Right kidney (tissue), 1 donor: ENCODE results near the gene CUX1.
A peak's percentile ranks its signal among the peaks of the same experiment; 100 is the strongest.

ENCODE experiments used
- DNase-seq: peaks from one replicate; pipeline ENCODE4 v3.0.0-alpha.2; 2016

The CUX1 gene

DNA sequence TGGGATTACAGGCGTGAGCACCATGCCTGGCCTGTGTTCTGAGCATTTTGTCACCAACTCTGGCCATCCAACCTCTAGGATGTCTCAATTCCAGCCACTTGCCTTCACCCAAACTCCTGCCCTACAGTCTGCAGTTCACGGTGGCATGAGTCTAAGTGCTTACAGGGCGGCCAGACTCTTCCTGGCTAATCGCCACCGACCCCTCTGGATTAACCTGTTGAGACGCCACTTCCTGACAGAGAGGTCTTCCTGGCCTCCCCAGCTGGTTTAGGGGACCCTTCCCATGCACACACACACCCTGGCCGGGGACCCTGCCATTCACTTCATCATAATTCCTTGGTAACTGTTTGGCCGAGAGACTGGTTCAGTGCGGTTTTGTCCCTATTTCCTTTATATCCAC lies 257.7 kb downstream of the CUX1 start:
- no peak for DNase-seq

DNA sequence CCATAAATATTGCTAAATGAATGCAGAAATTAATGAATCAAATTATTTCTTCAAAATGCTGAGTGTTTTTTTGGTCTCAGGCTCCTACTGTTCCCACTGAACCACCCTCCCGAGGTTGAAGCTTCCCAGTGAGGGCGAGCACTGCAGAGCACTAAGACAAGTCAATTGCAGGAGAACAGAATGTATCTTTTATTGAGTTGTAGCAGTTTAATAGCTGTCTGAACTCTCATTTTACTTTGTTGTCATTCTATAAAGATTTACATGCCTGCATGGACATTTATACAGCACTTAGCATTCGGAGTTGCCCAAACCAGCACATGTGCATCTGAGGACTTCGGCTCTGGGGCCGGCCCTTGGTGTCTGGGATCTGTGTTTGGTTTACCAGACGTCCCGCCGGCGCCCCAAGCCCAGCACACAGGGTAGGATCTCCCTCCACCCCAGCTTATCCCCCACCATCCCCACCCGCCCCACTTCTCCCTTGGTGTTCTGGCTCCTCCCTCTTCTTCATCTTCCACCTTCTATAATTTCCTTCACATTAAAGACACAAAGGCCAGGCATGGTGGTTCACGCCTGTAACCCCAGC lies 258.2 kb downstream of the CUX1 start:
- no peak for DNase-seq

DNA sequence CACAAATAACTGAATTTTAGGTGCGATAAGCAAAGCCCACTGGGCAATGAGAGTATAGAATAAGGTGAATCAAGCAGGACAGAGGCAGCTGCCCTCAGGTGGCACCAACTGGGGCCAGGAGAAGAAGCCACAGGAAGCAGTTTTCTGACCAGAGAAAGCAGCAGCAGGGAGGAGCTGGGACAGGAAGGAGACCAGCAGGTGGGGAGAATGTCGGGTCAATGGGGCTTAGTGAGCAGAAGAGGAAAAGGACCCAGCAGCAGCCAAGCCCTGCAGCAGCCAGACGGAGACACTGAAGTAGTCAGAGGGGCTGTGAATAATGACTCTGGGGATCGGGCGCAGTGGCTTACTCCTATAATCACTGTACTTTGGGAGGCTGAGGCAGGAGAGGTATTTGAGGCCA lies 259.7 kb downstream of the CUX1 start:
- no peak for DNase-seq

DNA sequence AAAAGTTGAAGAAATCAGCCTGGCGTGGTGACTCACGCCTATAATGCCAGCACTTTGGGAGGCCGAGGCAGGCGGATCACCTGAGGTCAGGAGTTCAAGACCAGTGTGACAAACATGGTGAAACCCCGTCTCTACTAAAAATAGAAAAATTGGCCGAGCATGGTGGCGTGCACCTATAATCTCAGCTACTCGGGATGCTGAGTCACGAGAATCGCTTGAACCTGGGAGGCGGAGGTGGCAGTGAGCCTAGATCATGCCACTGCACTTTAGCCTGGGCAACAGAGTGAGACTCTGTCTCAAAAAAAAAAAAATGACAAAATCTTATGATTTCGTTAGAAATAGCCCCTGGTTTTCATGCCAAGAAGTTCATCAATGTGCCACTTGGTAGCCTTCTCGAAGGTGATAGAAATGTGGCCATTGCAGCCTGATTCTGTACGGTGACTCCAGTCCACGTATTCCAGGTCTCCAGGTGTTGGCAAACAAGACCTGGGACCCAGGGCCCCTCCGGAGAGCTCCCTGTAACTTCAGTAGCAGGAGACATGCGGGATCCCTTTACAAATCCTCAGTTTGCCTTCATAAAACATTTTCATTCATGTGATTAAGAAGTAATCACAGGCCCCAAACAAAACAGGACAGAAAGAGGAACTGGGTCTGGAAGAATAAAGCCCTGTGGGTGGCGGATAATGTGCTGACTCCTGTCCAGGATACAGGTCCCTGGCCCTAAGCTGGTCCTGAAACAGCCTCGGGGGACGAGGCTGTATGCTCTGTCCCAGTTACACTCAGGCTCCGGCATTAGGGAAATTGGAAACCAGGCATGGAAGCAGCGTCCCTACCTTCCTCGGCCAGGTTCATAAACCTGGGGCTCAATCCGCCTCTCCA lies 262.0 kb downstream of the CUX1 start:
- peak; percentile 53 for DNase-seq

DNA sequence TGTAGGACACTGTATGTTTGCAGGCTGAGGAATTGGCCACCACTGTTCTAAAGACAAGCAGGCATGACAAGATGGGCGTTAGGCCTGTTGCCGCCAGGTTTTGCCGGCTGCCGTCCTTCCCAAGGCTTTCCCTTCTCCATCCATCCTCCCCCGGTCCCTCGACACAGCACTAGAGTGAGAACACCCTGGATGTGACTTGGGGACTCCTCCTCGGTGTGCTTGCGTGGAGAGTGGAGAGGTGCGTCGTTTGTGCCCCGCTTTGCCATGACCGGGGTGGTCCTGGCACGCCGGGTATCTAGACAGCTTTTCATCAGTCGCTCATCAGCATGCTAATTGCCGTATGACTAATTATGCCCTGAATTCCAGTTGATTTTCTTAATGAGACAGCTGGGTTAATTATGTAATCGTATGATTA lies 262.6 kb downstream of the CUX1 start:
- DNase-seq = peak; percentile 36

DNA sequence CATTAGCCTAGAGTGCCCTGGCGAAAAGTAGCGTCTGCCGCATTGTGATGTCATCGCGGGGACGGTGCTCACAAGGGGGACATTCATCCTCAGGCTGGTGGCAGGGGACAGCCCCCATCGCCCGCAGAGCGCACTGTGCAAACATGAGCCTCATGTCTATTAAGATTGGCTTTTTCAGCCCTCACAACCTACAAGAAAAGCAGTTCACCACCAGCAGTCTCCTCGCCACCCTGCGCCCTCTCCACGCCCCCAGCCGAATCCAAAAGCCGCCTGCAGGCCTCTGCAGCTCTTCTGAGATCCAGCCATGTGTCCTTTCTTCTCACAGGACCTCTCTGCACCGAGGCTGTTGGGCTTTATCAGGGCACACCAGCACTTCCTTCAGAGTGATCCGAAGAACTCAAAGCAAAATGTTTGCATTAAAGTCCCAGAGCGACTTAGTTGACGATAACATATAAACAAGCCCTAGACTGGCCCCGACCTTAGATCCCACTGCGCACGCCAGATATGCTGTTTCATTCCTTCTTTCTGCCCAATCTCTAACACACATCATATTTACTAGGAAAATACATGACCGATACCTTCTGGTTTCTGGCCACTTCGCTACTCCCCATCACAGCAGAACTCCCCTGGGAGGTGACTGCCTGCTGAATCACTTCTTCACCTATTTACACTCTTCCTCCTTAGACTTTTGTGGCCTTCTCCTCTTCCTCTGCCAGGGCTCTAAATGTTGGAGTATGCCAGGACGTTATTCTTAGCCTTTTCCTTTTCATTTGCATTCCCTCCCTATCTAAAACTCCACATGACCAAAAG lies 263.2 kb downstream of the CUX1 start:
- no peak for DNase-seq

DNA sequence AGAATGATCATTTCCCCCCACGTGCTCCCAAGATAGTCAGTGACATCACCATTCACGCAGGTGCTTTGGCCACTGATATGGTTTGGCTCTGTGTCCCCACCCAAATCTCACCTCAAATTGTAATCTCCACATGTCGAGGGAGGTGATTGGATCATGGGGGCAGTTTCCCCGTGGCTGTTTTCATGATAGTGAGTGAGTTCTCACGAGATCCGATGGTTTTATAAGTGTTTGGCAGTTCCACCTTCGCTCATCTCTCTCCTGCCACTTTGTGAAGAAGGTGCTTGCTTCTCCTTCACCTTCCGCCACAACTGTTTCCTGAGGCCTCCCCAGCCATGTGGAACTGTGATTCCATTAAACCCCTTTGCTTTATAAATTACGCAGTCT lies 263.8 kb downstream of the CUX1 start:
- DNase-seq = no peak

DNA sequence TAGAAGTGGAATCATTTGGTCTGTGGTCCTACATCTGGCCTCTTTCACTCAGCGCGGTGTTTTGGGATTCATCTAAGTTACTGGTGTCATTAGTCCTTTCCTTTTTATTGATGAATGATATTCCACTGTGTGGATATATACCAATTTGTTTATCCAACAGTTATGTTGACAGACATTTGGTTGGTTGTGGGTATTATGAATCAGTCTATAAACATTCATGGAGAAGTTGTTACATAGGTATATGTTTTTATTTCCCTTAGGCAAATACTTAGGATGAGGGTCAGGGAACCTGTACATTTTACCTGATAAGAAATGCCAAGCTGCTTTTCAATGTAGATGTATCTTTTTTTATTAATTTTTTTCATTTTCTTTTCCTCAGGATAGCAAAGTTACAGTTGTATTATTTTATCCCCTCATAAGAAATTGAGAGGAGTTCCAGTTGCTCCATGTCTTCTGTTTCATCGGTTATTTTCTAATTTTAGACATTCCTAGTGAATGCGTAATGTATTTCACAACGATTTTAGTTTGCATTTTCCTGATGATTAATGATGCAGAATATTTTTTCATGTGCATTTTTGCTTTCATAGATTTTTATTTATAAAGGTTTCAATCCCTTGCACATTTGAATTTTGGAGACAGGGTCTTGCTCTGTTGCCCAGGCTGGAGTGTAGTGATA lies 265.4 kb downstream of the CUX1 start:
- DNase-seq = no peak

DNA sequence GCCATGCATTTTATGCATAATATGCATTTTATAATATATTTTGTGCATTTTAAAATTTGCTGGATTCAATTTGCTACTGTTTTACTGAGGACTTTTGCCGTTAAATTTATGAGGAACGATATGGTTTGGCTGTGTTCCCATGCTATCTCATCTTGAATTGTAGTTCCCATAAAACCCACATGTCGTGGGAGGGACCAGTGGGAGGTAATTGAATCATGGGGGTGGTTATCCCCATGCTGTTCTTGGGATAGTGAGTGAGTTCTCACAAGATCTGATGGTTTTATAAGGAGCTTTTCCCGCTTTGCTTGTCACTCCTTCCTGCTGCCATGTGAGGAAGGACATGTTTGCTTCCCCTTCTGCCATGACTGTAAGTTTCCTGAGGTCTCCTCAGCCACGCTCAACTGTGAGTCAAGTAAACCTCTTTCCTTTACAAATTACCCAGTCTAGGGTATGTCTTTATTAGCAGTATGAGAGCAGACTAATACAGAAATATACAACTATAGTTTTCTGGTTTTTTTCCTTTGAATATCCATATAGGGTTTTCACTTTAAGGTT lies 267.9 kb downstream of the CUX1 start:
- DNase-seq = no peak

DNA sequence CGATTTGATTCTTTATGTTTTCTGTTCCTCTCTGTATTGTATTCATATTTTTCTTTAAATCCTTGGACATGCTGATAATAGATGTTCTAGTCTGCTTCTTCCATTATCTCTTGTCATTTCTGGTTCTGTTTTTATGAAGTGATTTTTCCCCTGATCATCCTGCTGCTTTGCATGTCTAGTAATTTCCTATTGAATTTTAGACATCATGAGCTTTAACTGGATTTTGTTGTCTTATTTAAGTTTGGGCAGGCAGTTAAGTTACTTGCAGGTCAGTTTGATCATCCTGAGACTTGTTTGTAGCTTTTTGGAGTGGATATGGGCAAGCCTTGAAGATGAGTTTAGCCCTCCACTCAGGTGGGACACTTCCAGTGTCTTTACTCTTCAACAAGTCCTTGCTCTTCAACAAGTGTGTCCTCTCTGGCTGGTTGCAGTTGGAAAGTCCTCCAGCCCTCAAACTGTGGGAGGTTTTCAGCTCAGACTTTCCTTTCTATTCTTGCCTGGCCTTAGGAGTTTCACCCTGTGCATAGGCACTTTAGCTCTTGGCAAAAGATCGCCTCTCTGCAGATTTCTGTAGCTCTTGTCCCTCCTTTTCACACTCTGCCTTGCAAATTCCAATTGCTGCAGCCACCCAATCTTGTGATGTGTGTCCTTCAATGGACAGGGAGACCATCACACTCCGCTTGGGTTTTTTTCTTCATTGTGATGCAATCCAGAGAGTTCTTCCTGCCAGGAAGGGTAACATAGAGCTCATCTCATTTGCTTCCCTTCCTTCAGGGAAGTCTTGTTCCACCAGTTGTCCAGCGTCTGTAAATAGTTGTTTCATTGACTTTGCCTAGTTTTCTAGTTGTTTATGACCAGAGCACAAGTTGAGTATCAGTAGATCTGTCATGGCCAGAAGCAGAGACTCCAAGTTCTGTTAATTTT lies 272.0 kb downstream of the CUX1 start:
- no peak for DNase-seq

DNA sequence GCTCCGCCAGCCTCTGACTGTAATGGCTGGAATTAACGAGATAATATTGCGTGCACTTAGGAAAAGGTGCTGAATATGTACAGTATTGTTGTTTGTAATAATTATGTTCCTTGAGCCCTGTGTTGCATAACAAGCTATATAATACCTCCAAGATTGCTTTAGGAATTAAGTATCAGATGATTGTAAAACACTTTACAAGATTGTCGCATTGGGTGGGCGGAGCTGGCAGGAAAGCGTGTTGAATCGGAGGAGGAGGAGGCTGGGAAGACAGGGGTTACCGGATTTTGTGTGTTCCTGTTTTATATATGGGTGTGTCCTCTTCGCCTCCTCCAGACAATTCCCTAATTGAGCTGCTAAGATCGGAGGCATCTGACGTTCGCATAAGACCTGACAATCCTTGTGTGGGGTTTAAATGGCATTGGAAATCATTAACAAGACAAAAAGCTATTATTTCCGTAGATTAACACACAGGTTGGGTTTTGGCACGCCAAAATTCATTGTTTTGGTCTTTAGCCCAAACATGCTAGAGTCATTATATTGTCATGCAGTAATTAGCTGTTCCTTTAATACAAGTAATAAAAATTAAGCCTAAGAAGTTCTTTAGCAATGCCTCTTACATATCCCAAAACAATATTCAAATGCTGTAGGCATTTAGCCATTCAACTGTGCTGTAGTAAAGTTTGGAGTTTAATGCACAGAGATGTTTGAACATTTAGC lies 276.3 kb downstream of the CUX1 start:
- no peak for DNase-seq

DNA sequence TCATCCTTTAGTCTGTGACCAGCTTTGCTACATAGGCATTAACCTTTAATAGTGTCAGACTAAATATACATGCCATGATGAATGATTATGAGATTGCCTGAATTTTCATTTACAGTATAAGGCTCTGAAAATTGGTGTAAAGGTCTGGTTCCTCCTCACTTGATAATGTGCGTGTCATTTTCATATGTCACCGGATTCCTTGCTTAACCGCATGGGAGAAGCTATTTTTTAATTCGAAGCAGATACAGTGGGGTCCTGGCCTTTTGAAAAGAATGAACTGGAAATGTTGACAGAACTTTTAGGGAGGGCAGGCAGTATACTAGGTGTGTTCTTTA lies 276.9 kb downstream of the CUX1 start:
- no peak for DNase-seq

DNA sequence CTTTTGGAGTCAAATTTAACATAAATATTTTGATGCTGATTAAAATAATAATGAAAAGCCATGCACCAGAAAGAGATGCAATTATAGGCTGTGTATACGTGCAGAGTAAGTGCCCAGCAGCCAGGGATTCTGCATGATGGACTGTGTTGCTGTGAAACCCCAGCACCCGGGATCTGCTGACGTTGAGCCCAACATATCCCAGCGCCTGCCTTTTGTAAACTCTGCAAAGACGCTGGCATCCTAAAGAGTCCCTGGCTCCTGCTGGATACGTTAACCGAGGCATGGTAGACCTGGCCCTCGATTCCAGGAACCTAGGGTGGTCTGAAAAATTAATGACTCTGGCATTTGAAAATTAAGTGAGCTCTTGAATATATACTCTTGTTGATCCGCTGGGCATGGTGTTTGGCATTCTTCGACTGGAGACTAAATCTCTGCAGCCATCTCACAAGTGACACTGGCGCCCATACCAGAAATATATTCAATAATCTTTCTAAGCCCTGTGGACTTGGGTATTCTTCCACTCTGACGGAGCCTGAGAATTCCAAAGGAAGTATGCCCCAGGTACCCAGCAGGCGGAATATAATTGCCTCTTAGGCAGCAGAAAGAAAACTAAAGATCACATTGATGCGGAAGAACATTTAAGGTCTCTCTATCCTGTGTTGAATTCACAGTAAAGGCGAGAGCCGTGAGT lies 278.0 kb downstream of the CUX1 start:
- DNase-seq = no peak

DNA sequence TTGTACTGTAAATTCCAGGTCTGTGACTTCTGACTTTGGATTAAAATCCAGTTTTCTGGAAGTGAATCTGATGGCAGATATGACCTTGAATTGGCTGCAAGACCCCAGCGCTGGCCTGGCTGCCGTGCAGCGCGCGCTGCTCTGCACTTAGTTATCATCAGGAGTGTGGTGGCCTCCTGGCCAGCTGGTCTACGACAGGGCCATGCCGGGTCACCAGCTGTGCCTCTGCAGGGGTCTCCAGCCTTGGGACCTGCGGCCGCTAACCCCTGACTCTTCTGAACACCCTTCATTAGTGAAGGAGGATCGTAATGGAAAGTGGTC lies 278.5 kb downstream of the CUX1 start:
- DNase-seq = no peak

DNA sequence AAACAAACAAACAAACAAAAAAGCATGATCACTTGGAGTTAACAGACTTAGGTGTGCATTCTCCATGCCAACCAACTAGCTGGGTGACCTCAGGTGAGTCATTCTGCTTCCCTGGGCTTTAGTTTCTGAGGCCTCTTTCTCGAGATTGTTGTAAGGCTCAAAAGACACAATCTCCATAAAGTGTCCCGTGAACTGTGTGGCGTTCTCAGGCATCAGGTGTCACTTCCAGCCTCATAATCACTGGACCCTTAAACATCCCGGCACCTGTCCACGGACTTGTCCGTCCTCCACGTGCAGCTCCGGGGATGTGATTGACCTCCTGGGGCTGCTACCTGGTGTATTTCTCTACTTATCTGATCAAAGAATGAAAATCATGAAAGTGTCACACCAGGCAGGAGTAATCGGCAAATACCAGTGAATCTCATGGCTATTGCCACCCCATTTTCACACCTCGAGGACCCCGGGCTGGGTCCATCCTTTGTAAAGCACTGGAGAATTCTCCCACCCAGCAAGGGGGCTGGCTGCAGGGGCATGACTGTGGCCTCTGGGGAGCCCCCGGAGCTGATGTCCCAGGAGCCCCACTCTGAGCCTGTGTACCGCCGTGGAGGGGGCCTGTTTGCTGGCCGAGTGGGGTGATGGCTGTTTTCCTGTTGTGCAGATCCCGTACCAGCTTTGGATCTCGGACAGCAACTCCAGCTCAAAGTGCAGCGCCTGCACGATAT lies 279.4 kb downstream of the CUX1 start:
- no peak for DNase-seq

DNA sequence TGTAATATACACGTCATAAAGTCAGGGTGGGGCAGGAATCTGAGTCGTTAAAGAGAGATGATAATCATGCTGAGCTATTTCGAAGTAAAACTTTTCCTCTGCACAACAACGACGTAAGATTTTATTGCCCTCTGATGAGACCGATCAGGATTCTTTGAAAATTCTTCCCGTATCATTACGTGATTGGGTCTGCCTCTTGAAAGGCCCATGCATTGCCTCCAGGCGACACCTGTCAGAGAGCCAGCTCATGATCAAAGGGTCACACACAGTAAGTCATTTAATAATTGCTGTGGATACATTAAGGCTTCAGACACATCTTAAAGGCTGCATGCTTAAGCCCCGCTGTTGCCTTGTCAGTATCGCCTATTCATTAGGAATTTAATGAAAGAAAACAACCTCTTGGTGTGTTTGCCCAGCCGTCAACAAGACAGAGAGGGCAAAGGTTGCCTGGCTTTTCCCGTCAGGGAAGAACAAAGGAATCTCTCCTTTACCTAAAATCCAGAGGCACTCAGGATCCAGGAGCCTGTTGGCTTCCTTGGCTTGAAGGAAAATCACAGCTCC lies 280.3 kb downstream of the CUX1 start:
- no peak for DNase-seq

DNA sequence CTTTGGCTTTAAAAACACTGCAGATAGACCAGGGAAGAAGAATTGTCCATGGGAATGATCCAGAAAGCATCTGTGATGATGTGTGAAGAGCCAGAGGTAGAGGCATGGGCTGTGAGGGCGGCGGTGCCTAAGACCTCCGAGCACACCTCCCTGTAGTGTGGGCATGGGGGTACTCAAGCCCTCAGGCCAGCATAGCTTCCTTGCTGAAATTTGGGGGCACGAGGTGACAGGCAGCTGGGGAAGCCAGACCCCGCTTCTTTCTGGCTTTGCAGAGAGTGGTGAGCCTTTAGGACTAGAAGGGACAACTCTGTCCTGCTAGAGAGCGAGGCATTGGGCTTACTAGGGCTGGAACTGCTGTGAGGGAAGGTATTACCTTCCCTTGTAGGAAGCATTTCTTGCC lies 281.6 kb downstream of the CUX1 start:
- DNase-seq = no peak

DNA sequence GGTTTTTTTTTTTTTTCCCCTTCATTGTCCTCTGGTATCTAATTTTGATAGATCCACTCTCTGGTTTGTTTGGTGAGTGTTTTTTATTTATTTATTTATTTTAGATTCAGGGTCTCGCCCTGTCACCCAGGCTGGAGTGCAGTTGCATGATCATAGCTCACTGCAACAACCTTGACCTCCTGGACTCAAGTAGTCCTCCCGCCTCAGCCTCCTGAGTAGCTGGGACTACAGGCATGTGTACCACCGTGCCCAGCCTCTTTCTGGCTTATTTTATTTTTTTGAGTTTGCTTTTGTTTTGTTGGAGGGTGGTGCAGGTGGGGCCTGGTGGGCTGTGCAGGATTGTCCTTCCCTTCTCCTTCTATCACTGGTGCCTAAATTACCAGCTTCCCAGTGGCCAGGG lies 282.0 kb downstream of the CUX1 start:
- DNase-seq = no peak

DNA sequence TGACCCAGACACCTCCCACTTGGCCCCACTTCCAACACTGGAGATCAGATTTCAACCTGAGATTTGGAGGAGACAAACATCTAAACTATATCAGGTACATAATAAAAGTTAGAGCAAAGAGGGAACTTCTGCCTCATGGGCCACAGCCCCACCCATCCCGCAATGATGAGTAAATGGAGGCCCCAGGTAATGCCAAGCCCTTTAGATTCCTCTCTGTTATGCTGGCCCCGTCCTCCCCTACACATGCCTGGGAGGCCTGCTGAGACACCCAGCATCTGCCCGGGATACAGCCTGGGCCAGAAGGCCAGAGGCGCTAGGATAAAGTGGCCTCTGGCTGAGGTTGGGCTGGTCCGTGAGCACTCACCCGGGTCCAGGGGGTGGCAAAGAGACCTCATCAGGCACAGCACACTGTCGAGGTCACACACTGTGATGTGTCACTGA lies 283.7 kb downstream of the CUX1 start:
- DNase-seq = no peak
